ENCODE data around the gene HES4.
A peak's percentile ranks its signal among the peaks of the same experiment; 100 is the strongest.
"Not testable (repeated sequence)": the region's sequence is repeated elsewhere in the genome, so short reads cannot be mapped to it uniquely, and the experiment has no call there.

HES4 gene

GRCh38 chr1:1033009-1033587, 33.2 kb upstream of the HES4 start:
- peak; percentile 77 for DNase-seq

GRCh38 chr1:1032424-1032823, 32.5 kb upstream of the HES4 start:
- no peak for DNase-seq

- DNase-seq, result no peak
Measured at GRCh38 chr1:1031659-1032235, 31.9 kb upstream of the HES4 start.

GRCh38 chr1:1030867-1031658, 31.2 kb upstream of the HES4 start:
- DNase-seq, result not testable (repeated sequence)

- DNase-seq, result no peak
Measured at GRCh38 chr1:1027791-1028190, 27.9 kb upstream of the HES4 start.

GRCh38 chr1:1026599-1027413, 26.9 kb upstream of the HES4 start:
- DNase-seq, result no peak

GRCh38 chr1:1025730-1026129, 25.8 kb upstream of the HES4 start:
- DNase-seq, result no peak

GRCh38 chr1:1024771-1025699, 25.1 kb upstream of the HES4 start:
- DNase-seq, result no peak

GRCh38 chr1:1024149-1024770, 24.4 kb upstream of the HES4 start:
- no peak for DNase-seq

- no peak for DNase-seq
Measured at GRCh38 chr1:1023700-1024099, 23.8 kb upstream of the HES4 start.

GRCh38 chr1:1022302-1023009, 22.6 kb upstream of the HES4 start:
- DNase-seq, result no peak

- no peak for DNase-seq
Measured at GRCh38 chr1:1021920-1022259, 22.0 kb upstream of the HES4 start.

- DNase-seq, result no peak
Measured at GRCh38 chr1:1021010-1021919, 21.4 kb upstream of the HES4 start.

- DNase-seq, result no peak
Measured at GRCh38 chr1:1020415-1021009, 20.6 kb upstream of the HES4 start.

GRCh38 chr1:1020000-1020404, 20.1 kb upstream of the HES4 start, which contains the start of gene AGRN:
TSS of gene AGRN (plus strand) at chr1:1020120. CDS start at chr1:1020173, 53 bp downstream.
- DNase-seq, result no peak

GRCh38 chr1:1019122-1019999, 19.5 kb upstream of the HES4 start:
- peak; percentile 69 for DNase-seq

GRCh38 chr1:1018321-1018685, 18.4 kb upstream of the HES4 start:
- DNase-seq, result not testable (repeated sequence)

All from activated gamma-delta T cell (primary cell).